Stimulated activated CD4-positive, alpha-beta T cell treated with anti-CD3 and anti-CD28 coated beads, Interleukin-1b, Interleukin-23, amount 100 ng/mL, for 48 hours (primary cell): ENCODE results near the gene GABRA5.
"Not testable (repeated sequence)": the region's sequence is repeated elsewhere in the genome, so short reads cannot be mapped to it uniquely, and the experiment has no call there.

ENCODE experiments used
- DNase-seq: peaks from one replicate; pipeline ENCODE4 v3.0.0-alpha.2; 2020

Gene GABRA5

DNA sequence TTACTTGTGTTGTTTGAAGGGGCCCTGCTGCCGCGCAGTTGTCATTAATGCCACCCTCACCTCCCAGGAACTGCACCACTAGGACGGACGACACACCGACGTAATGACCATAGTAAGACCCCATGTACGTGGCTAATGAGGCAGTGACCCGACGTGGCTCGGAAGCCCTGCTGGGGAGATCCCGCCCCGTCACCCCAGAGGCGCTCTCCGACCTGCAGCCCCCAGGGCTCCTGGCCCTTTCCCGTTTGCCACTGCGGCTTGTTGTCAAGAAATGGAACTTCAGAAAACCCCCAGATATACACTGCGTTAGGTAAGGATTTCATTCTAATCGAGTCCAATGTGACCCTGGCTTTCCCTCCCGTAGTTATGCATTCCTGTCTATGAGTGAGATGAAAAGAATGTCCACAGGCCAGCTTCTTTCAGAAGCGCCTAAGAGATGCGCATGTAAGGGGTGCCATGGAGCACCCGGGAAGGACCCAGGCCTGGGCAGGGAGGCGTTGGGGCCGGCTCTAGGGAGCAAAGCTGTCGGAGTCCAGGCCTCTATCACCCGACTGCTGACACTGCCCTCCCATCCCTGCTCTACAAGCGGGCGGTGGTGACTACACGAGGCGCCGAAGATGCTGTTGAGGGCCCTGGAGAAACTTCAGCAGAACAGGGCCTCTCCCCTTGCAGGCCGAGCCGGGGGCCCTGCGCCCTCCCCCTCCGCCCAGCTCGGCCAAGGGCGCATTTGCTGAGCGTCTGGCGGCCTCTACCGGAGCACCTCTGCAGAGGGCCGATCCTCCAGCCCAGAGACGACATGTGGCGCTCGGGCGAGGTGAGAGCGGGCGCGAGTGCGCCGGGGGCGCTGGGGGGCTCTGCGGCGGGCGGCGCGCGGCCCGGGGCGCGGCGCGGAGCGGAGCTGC, at the start of gene GABRA5:
TSS of gene GABRA5 (plus strand) at position 765 of the 902 bp plus-strand sequence. CDS start 2,187 bp downstream, outside the sequence.
- DNase-seq: no peak

DNA sequence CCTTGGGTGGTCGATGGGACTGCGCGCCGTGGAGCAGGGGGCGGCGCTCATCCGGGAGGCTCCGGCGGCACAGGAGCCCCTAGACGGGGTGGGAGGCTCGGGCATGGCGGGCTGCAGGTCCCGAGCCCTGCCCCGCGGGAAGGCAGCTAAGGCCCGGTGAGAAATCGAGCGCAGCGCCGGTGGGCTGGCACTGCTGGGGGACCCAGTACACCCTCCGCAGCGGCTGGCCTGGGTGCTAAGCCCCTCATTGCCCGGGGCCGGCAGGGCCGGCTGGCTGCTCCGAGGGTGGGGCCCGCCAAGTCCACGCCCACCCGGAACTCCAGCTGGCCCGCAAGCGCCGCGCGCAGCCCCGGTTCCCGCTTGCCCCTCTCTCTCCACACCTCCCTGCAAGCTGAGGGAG, 35.7 kb upstream of the GABRA5 start:
- DNase-seq: not testable (repeated sequence)

DNA sequence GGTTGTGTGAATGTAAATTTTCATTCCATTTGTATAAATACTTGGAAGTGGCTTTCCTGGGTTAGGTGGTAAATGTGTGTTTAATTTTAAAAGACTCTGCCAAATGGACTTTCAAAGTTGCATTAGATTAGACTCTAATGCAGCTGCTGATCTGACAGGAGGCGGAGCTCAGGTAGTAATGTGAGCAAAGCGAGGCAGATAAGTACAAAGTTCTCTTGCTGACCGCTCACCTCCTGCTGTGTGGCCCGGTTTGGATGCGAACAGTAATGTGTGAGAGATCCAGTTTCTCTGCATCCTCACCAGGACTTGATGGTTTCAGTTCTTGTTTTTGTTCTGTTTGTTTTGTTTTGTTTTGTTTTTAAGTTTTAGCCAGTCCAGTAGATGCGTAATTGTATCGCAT, 34.9 kb upstream of the GABRA5 start:
- DNase-seq: no peak

DNA sequence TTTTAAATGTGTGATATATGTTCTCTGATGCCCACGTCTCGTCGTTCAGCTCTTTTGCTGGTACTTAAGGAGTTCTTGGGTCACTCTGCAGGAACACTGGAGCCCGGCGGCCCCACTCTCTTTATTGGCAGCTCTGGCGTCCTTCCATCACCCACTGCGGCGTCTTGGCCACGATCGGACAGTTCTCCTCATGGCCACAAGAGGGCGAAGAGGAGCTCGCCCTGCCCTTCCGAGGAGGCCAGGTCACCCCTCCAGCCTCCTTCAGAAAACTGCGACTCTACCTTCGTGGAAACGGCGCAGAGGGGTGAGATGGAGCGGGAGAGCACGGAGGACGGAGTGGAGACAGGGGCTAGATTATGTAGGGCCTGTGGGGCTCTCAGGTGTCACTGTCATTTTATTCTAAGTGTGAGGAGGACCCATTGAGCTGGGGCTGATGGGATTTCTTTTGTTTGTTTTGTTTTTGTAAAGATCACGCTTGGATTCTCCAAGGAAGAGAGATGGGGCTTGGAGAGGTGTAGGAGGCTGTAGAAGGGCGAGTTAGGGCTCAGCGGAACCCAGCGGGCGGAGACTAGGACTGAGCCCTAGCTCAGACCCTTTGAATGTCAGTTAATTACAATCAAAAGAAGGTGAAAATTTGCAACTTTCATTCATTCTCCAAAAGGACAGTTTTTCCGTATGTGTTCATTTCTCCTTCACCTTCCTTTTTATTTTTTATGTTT, 28.0 kb upstream of the GABRA5 start:
- DNase-seq: peak; percentile 2

DNA sequence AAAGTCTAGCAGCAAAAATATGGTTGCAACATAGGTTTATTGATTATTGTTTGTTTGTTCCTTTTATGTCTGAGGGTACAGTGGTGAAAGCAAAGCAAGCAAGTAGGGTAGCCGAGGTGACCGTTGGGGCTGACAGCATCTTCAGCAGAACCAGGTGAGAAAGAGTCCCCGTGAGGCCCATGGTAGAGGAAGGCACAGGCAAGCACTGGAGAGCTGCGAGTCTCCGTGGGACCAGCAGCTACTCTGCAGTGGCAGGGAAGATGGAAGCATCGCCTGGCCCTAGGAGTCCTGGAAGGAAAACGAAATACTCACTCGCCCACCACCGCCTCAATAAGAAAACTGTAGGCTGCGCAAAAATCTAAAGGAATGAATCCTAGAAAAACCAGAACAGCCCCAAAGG, 25.3 kb upstream of the GABRA5 start:
- no peak for DNase-seq

DNA sequence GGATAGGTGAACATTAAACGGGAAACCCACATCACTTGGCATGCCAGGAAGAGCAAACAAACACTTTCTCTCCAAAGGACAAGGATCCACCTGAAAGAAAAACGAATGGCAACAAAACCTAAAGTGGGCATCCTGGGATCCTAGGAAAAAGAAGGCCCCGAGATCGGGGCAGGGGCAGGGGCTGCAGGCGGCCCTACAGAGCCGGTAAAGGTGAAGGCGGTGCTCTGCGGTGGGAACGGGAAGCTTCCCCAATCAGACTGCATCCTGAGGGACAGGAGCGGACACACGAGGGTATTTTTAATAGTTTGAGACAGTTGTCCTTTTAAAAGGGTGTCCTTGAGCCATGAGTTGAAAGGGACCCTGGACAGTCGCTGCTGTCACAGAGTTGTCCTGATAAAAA, 24.9 kb upstream of the GABRA5 start:
- DNase-seq: no peak

DNA sequence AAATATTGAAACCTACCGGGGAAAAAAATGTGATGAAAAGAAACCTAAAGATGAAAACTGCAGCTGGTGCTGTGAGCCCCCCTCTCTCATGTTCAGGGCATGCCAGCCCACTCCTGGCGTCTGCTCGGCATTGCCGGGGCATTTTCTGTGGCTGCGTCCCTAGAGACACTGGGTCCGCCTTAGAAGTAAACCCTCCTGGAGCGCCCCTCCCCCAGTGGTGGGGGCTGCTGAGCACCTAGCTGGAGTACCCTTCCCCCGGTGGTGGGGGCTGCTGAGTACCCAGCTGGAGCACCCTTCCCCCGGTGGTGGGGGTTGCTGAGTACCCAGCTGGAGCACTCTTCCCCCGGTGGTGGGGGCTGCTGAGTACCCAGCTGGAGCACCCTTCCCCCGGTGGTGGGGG, 24.5 kb upstream of the GABRA5 start:
- DNase-seq: no peak

DNA sequence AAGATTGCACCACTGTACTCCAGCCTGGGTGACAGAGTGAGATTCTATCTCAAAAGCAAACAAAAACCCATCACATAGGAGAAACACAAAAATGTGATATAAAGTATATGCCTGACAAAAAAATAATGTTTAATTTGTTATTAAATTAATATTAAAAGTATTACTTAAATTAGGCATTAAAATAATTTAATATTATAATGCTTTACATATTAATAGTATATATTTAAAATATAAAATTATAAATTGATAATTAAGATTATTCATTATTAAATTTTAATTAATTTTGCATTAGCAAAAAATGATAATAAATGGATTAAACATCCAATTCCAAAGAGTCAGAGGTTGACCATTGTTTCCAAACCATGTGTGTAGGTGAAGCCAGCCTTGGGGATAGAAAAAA, 22.0 kb upstream of the GABRA5 start:
- DNase-seq: no peak

DNA sequence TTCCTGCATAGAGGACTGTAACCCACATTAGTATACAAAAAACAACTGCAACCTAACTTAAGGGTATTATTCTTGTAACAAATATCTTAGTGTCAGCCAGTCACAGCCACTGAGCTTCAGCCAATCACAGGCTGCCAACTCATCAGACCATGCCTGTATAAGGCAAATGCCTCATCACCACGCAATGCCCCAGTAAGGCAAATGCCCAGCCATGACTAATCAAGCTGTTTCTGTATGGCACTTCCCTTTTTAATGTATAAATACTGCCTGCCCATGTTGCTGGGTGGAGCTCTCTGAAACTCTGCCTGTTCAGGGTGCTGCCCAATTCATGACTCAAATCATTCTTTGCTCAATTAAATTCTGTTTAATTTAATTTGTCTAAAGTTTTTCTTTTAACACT, 18.4 kb upstream of the GABRA5 start:
- DNase-seq: no peak

DNA sequence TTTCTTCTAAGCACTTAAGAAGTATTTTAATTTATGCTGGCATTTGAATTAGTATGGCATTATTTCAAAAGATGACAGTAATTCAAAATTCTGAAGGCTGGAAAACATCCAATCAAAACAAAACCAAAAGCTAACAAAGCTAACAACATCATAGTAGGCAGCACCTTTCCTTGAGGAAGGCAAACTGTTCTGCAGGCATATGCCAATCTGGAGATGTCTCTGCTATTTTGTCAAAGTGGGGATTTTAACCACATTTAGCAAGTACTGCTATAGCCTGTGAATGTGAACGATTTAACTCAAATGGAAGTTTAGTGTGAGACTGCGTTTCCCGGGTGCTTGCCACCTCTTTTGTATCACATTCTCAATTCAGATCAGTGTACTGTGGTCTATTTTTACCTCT, 16.7 kb upstream of the GABRA5 start:
- no peak for DNase-seq

DNA sequence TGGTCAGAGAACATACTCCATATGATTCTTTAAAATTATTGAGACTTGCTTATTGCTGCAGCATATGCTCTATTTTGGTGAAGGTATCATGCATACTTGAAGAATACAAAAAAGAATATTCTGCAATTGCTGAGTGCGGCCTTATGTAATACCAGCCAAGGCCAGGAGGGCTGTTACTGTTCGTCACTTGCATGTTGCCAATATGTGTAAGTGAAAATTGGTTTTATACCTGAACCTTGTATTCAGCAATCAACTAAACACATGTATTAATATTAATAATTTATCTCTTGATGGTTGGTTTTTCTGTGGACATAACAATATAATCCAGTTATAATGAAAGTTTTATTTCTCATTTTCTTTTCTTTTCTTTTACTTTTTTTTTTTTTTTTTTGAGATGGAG, 13.9 kb upstream of the GABRA5 start:
- DNase-seq: no peak

DNA sequence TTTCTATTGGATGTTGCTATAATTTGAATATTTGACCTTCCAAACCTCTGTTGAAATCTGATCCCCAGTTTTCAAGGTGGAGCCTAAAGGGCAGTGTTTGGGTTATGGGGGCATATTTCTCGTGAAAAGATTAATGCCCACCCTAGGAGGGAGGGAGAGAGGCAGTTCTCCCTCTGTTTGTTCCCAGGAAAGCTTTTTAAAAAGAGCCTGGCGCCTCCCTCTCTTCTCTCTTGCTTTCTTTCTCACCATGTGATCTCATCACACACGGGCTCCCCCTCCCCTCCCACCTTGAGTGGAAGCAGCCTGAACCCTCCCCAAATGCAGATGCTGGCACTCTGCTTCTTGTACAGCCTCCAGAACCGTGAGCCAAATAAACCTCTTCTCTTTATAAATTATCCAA, 12.4 kb upstream of the GABRA5 start:
- DNase-seq: no peak

DNA sequence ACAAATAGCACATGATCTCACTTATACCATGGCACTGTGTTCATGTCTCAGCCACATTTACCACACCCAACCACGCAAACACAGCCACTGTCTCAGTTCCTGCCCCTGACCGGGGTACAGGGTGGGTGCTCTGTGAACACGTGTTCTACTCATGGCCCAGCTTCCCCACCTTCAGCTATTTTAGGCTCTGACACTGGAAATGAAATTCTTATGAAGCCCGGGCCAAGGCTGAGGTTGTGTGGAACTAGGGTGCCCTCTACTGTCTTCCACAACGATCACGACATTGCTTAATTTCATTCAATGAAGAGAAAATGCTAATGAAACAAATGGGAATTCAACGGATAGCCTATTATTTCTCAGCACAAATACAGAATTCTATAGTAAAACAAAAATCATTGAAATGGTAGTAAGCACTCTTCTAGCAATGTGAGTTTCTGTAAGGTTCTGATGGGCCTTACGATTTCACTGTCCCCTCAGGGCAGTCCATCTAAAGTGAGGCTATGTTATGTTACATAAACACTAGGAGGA, 2.1 kb upstream of the GABRA5 start:
- DNase-seq: no peak

DNA sequence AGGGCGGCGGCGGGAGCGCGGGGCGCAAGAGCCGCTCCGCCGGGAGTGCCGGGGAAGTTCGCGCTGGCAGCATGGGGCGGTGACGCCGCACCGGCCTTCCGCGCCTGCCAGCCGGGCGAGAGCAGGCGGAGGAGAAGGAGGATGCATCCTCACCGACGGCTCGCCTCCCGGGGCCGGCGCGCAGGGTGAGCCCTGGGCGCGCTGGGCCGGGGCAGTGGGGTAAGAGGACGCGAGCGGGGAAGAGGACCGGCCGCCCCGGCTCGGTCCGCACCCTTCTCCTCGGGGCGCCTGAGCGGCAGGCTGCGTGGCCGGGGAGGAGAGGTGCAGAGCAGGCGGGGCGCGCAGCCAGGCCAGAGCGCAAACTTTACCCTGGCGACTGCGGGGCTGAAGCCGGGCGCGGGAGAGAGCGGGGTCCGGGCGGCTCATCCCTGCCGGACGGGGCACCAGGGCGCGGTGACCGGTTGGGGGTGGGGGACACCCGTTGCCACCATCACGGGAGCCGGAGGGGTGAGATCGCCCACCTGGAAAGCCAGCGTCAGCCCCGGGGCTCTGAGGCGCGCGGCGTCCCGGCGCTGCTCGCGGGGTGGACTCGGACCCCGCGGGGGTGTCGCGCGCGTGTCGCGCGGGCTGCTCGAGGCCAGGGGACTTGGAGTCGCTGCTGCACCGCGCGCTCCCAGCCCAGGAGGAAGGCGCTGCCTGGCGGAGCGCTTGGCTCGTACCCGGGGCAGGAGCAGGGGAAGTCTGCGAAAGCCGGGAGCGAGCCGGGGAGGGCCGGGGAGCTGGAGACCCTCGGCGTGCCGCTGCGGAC, 542 bp downstream of the GABRA5 start:
- DNase-seq: no peak

DNA sequence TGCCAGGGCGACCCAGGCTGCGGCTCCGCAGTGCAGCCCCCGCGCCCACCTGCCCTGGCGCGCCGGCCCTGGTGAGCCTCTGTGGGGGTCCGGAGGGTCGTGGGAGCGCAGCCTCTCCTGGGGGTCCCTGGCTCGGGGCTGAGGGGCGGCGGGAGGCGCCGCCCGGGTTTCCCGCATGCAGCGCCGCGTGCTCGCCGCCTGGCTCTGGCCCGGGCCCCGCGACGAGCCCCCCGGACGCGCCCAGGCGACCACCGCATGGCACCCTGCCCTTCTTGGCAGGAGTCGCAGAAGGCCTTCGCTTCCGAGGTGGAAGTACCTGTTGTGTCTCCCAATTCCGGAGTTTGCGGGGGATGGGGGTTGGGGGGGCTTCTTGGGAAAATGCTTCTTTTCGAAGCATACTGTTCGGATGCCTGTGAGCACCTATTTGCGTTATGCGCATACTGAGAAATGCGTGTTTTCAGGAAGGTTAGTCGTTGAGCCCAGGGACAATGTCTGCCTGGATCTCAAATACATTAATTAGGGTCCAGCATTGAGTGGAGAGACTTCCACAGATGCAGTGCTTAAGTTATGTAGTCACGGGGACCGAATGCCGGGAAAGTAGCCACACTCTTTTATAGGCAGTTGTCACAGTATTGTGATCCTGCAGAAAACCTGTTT, 1.3 kb downstream of the GABRA5 start:
- DNase-seq: no peak

DNA sequence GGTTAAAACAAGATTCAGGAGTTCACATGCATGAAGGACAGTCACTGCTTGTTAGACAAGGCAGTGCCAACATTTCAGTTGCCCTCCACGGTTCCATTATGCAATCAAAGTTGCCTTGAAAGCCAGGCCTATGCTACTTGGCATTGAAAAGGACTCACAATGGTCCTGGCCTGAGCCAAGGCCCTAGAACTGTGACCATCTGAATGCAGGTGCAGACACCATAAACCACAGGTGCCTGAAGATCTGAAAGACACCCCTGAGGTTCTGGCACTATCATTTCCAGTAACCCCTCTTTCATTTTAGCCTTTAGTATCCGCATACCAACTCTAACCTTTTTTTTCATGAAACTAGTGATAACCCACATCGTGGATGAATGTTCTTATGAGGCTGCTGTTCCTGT, 2.8 kb downstream of the GABRA5 start:
- DNase-seq: no peak

DNA sequence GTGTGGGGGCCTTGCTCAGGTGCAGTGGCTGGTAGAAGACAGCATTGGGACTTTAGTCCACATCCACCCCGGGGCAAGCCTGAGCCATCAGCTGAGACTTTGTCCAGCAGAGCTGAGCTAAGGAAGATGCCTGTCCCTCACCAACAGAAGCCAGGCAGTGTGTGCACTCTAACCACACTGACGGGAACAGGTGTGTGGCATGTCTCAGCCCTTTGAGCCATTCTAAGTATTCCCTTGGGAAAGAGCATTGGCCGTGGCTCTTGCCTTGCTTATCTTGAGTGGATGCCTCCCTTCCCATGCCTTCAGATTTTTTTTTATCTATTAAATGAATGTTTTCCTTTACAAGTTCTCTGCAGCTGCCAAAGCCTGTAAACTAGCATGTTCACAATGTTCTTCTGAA, 3.5 kb downstream of the GABRA5 start:
- no peak for DNase-seq

DNA sequence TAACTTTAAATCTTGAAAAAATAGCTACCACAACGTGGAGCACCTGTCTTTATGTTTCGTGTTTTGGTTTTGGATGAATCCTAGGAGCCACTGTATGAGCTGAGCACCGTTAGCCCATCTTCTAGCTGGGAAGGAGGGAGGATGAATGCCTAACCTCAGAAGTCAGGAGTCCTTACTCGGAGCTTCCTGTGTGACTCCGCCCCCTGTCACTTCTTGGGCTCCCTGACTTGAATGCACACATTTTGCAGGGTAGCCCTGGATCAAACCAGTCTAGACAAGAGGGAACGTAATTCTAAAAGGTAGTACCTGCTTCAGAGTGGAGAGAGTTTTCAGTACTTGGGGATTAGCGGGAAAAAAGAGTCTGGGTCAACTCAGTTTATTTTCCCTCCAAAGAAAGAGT, 5.3 kb downstream of the GABRA5 start:
- no peak for DNase-seq

DNA sequence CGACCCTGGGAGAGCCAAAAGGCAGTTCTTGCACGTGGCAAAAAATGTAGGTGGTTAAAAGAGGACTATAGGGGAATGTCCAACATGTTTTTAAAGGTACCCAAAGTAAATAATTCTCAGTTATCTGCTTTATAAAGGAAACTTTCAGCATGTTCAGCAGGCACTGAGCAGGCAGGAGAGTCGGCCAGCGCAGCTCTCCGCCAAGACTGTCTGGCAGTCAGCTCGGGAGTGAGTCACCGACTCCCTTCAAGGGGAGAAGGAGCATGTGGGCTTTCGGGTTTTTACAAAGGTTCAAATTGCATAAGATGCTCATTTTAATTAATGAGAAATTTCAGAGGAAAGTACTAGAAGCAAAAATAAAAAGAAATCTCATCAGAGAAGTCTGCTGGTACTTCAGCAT, 7.0 kb downstream of the GABRA5 start:
- DNase-seq: no peak

DNA sequence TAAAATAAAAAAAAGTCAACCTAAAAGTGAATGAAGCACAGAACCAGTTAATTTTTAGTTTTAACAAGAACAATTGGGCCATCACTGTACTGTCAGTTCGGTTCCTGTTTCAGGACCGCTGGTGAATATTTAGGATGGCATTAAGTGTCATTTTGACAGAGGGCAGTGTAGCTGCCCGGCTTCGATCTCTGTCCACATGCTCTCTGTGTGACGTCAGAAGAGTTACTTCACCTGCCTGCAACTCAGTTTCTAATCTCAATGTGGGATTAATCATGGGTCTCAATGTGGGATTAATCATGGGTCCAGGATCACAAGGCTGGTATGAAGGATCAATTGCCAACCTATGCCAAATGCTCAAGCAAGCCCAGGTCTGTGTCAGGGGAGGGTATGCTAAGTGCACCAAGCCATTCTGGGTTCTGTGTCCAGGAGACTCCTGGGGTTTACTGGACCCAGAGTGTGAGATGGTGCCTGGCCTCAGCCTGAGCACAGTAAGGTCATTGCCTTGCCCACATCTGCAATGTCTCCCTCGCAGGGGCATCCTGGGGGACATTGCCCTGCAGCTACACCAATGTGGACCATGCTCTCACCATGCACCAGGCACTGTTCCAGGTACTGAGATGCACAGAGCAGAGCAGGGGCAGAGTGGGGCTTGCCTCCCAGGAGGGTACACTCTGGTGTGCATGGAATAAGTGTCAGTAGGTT, 8.1 kb downstream of the GABRA5 start:
- no peak for DNase-seq

DNA sequence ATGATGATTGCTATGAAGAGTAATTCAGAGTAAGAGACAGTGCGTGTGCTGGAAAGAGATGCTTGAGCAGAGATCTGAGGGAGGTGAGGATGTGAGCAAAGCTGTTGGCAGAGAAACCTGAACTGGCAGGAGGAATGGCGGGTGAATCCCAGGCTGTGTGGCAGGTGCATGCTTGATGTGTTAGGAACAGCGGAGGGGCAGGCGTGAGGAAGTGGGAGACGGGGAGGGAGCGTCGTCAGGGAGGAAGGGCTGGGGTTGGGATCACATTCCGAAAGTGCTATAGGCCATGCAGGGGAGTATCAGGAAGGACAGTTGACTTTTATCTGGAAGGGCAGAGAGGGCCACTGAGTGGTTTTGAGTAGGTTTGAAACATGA, 8.6 kb downstream of the GABRA5 start:
- DNase-seq: no peak

DNA sequence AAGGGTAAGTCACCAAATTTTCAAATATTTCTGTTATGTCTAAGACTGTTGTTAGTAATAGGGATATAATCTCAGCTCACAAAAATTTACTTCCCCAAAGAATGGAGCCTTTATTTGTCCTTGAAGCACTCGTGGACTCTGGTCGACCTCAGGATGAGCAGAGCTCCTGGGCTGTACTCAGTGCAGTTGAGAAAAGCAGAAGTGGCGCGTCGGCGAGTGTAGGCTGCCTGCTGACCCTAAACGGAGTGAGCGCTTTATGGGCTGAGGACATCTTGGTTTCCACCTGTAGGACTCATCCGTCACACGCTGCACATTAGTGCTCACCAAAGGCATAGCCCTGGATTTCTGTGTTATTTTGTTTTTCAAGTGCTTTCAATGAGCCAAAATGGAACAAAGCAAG, 11.0 kb downstream of the GABRA5 start:
- no peak for DNase-seq
